Tibial nerve (tissue), 4 donors: ENCODE results near the gene SIRPD.

Experiments
- EP300 ChIP-seq, 2 donors: sonication (generic); formaldehyde crosslinking; IDR thresholded peaks; one replicate each; pipeline ENCODE4 v1.6.1; 2017; ENCODE audit warnings: antibody characterized with exemption in 2 of 2, mild to moderate bottlenecking in 1 of 2
- POLR2A ChIP-seq, 2 donors: fragments of 450-650 bp; IDR thresholded peaks; one replicate each; pipeline ENCODE4 v1.6.1; 2017; ENCODE audit warnings: antibody characterized with exemption in 2 of 2, mild to moderate bottlenecking in 2 of 2, moderate library complexity in 2 of 2
- TF ChIP-seq, protein P1 (sequence below), 5 experiments: fragments of 200-600 bp in 3 of 5; fragments of 450-650 bp in 2 of 5; sonication (generic) in 3 of 5; IDR thresholded peaks; one replicate each; pipeline ENCODE4 v1.5.1; 2016 to 2019; ENCODE audit warnings: antibody characterized with exemption in 5 of 5, mild to moderate bottlenecking in 3 of 5, moderate library complexity in 2 of 5

- TF ChIP-seq, protein P1, sequence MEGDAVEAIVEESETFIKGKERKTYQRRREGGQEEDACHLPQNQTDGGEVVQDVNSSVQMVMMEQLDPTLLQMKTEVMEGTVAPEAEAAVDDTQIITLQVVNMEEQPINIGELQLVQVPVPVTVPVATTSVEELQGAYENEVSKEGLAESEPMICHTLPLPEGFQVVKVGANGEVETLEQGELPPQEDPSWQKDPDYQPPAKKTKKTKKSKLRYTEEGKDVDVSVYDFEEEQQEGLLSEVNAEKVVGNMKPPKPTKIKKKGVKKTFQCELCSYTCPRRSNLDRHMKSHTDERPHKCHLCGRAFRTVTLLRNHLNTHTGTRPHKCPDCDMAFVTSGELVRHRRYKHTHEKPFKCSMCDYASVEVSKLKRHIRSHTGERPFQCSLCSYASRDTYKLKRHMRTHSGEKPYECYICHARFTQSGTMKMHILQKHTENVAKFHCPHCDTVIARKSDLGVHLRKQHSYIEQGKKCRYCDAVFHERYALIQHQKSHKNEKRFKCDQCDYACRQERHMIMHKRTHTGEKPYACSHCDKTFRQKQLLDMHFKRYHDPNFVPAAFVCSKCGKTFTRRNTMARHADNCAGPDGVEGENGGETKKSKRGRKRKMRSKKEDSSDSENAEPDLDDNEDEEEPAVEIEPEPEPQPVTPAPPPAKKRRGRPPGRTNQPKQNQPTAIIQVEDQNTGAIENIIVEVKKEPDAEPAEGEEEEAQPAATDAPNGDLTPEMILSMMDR (IDR thresholded peaks at IDR 0.05), result no peak
- TF ChIP-seq EP300 (IDR thresholded peaks at IDR 0.05) (no peak), POLR2A (IDR thresholded peaks at IDR 0.05) (no peak)
These were observed 51.6 kb downstream of the SIRPD start for GRCh38 chr20:1505871-1506270.
